Activated CD8-positive, alpha-beta T cell treated with anti-CD3 and anti-CD28 coated beads, Interleukin-2, amount 10 ng/mL, durations not matched to agents 7 days and 5 days (primary cell): ENCODE data around the gene ICAM5. TPM values are rescaled to one million over a fixed set of nuclear protein-coding genes. Genes with fewer than 3 reads are reported as not detected.
A peak's percentile ranks its signal among the peaks of the same experiment; 100 is the strongest.

Experiments used
- ATAC-seq: fragments of 150-1000 bp; cut with Tn5 transposase; one replicate; pipeline ENCODE4 v1.10.0; 2021; ENCODE audit warnings: moderate library complexity
- CTCF ChIA-PET: fragments of 350-600 bp; sonication (Branson Sonifier 250); formaldehyde crosslinking; loops from one replicate; lab custom pipeline; 2021; ENCODE audit warnings: antibody characterized with exemption; lab: Charles Lee
- POLR2A ChIA-PET: fragments of 350-600 bp; sonication (Branson Sonifier 250); formaldehyde crosslinking; loops from one replicate; lab custom pipeline; 2021; ENCODE audit warnings: antibody characterized with exemption; lab: Charles Lee
- DNase-seq: peaks from one replicate; pipeline ENCODE4 v3.0.0-alpha.2; 2020
- H3K27ac Mint-ChIP-seq: one replicate; pipeline ENCODE4 v1.8.0; 2021; ENCODE audit warnings: mild to moderate bottlenecking, mixed read lengths
- H3K27me3 Mint-ChIP-seq: one replicate; pipeline ENCODE4 v1.8.0; 2021; ENCODE audit warnings: low read depth, mixed read lengths
- H3K36me3 Mint-ChIP-seq: one replicate; pipeline ENCODE4 v1.8.0; 2021; ENCODE audit warnings: low read depth, mixed read lengths
- H3K4me1 Mint-ChIP-seq: one replicate; pipeline ENCODE4 v1.8.0; 2021; ENCODE audit warnings: low read depth, mixed read lengths
- H3K4me3 Mint-ChIP-seq: one replicate; pipeline ENCODE4 v1.8.0; 2021; ENCODE audit warnings: mild to moderate bottlenecking, mixed read lengths
- H3K9me3 Mint-ChIP-seq: one replicate; pipeline ENCODE4 v1.8.0; 2022; ENCODE audit warnings: mixed read lengths; ENCODE audit not compliant: insufficient read depth
- total RNA-seq, 2 experiments: library from RNA; stranded (reverse); gene quantifications; one replicate each; pipeline ENCODE4 v1.2.3, GENCODE V29; 2021

ICAM5 gene
- total RNA-seq, 2 experiments from 2014 or later = 0.29 to 0.57 TPM

GRCh38 chr19:10309423-10309822 is 19.7 kb downstream of the ICAM5 start, which contains the start of gene ZGLP1:
Gene ZGLP1, minus strand, starts transcription at chr19:10309815.
- H3K27me3 Mint-ChIP-seq = no peaks in the 10 kb centered on the region
- no peaks in the 10 kb centered on the region for H3K36me3 Mint-ChIP-seq
- ChIA-PET POLR2A (no interaction called here), CTCF (no interaction called here)
- peaks cover 8% of the 10 kb centered on the region for H3K4me1 Mint-ChIP-seq
- H3K4me3 Mint-ChIP-seq = no peak within 1 kb of the TSS
- DNase-seq (no peak), ATAC-seq (no peak)
- no peaks in the 10 kb centered on the region for H3K9me3 Mint-ChIP-seq
- no peak within 1 kb of the TSS for H3K27ac Mint-ChIP-seq

- DNase-seq (peak; percentile 91), ATAC-seq (peak; percentile 87)
- Mint-ChIP-seq H3K27ac (peak within 1 kb of the TSS; percentile 74), H3K36me3 (peaks cover 28% of the 10 kb centered on the region), H3K27me3 (no peaks in the 10 kb centered on the region), H3K9me3 (no peaks in the 10 kb centered on the region), H3K4me1 (peaks cover 17% of the 10 kb centered on the region), H3K4me3 (peak within 1 kb of the TSS; percentile 83)
- ChIA-PET POLR2A (interaction anchor here (0.5 to 0.8 kb wide), 2 partner anchors 18 to 37 kb away, joined by 3 read pairs; no protein-coding TSS in a partner anchor), CTCF (interaction anchor here (2.0 kb wide), 1 partner anchor 57 kb away, joined by 4 read pairs; no protein-coding TSS in a partner anchor)
These were observed 25.8 kb downstream of the ICAM5 start, which contains the start of gene FDX2 for GRCh38 chr19:10315335-10316214. Gene FDX2, minus strand, starts transcription at chr19:10316015. Its CDS starts 19 bp downstream, at chr19:10315996.

- Mint-ChIP-seq H3K4me3 (peak overlapping the region; percentile 83), H3K27me3 (no peaks in the 10 kb centered on the region), H3K27ac (peak overlapping the region; percentile 74), H3K9me3 (no peaks in the 10 kb centered on the region), H3K4me1 (peaks cover 17% of the 10 kb centered on the region), H3K36me3 (peaks cover 28% of the 10 kb centered on the region)
- ATAC-seq = no peak
- CTCF ChIA-PET = interaction anchor here (0.5 kb wide), 1 partner anchor 1441 kb away, joined by 3 read pairs; no protein-coding TSS in a partner anchor
- POLR2A ChIA-PET = interaction anchor here (0.5 to 0.7 kb wide), 2 partner anchors 15 to 444 kb away, joined by 3 to 4 read pairs; no protein-coding TSS in a partner anchor
- no peak for DNase-seq
These were observed 26.7 kb downstream of the ICAM5 start for GRCh38 chr19:10316229-10317044.

GRCh38 chr19:10317045-10317856 is 27.5 kb downstream of the ICAM5 start:
- CTCF ChIA-PET = interaction anchor here (0.5 kb wide), 1 partner anchor 1440 kb away, joined by 3 read pairs; no protein-coding TSS in a partner anchor
- no peak for ATAC-seq
- POLR2A ChIA-PET = interaction anchor here (0.7 kb wide), 1 partner anchor 15 kb away, joined by 4 read pairs; no protein-coding TSS in a partner anchor
- DNase-seq = no peak
- Mint-ChIP-seq H3K27ac (no peak overlapping the region), H3K36me3 (peaks cover 36% of the 10 kb centered on the region), H3K4me3 (no peak overlapping the region), H3K27me3 (no peaks in the 10 kb centered on the region), H3K4me1 (peaks cover 17% of the 10 kb centered on the region), H3K9me3 (no peaks in the 10 kb centered on the region)

- Mint-ChIP-seq H3K27me3 (no peaks in the 10 kb centered on the region), H3K36me3 (peaks cover 36% of the 10 kb centered on the region), H3K9me3 (no peaks in the 10 kb centered on the region), H3K4me1 (peaks cover 17% of the 10 kb centered on the region), H3K27ac (no peak overlapping the region), H3K4me3 (no peak overlapping the region)
- POLR2A ChIA-PET = interaction anchor here (1.4 kb wide), 1 partner anchor 12 kb away, joined by 4 read pairs; no protein-coding TSS in a partner anchor
- CTCF ChIA-PET = no interaction called here
- ATAC-seq (no peak), DNase-seq (no peak)
These were observed 28.2 kb downstream of the ICAM5 start for GRCh38 chr19:10317857-10318462.

- Mint-ChIP-seq H3K4me3 (no peak overlapping the region), H3K27me3 (no peaks in the 10 kb centered on the region), H3K9me3 (no peaks in the 10 kb centered on the region), H3K27ac (no peak overlapping the region), H3K36me3 (peaks cover 40% of the 10 kb centered on the region), H3K4me1 (peaks cover 17% of the 10 kb centered on the region)
- ChIA-PET CTCF (no interaction called here), POLR2A (interaction anchor here (1.4 kb wide), 1 partner anchor 11 kb away, joined by 4 read pairs; no protein-coding TSS in a partner anchor)
- DNase-seq (no peak), ATAC-seq (no peak)
These were observed 29.3 kb downstream of the ICAM5 start for GRCh38 chr19:10318807-10319682.

- ChIA-PET CTCF (interaction anchor here (1.3 kb wide), 1 partner anchor 68 kb away, joined by 3 read pairs; no protein-coding TSS in a partner anchor), POLR2A (no interaction called here)
- peaks cover 6% of the 10 kb centered on the region for H3K4me1 Mint-ChIP-seq
- no peaks in the 10 kb centered on the region for H3K9me3 Mint-ChIP-seq
- H3K27ac Mint-ChIP-seq = no peak overlapping the region
- no peaks in the 10 kb centered on the region for H3K27me3 Mint-ChIP-seq
- no peak overlapping the region for H3K4me3 Mint-ChIP-seq
- no peak for DNase-seq
- no peak for ATAC-seq
- peaks cover 48% of the 10 kb centered on the region for H3K36me3 Mint-ChIP-seq
These were observed 31.1 kb downstream of the ICAM5 start for GRCh38 chr19:10320602-10321416.

- no peak overlapping the region for H3K27ac Mint-ChIP-seq
- no peaks in the 10 kb centered on the region for H3K9me3 Mint-ChIP-seq
- ATAC-seq = peak; percentile 29
- H3K27me3 Mint-ChIP-seq = no peaks in the 10 kb centered on the region
- POLR2A ChIA-PET = no interaction called here
- DNase-seq = no peak
- CTCF ChIA-PET = interaction anchor here (1.3 kb wide), 1 partner anchor 68 kb away, joined by 3 read pairs; no protein-coding TSS in a partner anchor
- no peak overlapping the region for H3K4me3 Mint-ChIP-seq
- no peaks in the 10 kb centered on the region for H3K4me1 Mint-ChIP-seq
- H3K36me3 Mint-ChIP-seq = peaks cover 42% of the 10 kb centered on the region
These were observed 31.7 kb downstream of the ICAM5 start for GRCh38 chr19:10321417-10321797.
